Keratinocyte (primary cell): ENCODE results near the gene FUT7.

ENCODE experiments used
- CTCF ChIP-seq, 3 experiments: IDR thresholded peaks in 1 of 3; conservative IDR thresholded peaks in 1 of 3; optimal IDR thresholded peaks in 1 of 3; 2 replicates in 2 of 3; 3 replicates in 1 of 3; pipeline versions ENCODE3 to v1.5.1; 2011; ENCODE audit warnings: low read length in 3 of 3, mild to moderate bottlenecking in 3 of 3, moderate library complexity in 2 of 3, control low read depth in 1 of 3, inconsistent platforms in 1 of 3; ENCODE audit not compliant: insufficient read depth in 2 of 3; ENCODE audit errors: extremely low read depth in 1 of 3
- EZH2 ChIP-seq: IDR thresholded peaks from one replicate; pipeline ENCODE4 v1.6.1; 2012; ENCODE audit warnings: inconsistent platforms, mild to moderate bottlenecking, low read length, moderate library complexity

GRCh38 chr9:136990242-136990911 is 41.5 kb downstream of the FUT7 start:
- TF ChIP-seq CTCF (optimal IDR thresholded peaks at IDR 0.05 in 1 of 3, IDR thresholded peaks at IDR 0.05 in 1 of 3, conservative IDR thresholded peaks at IDR 0.05 in 1 of 3; ENCODE audit: extremely low read depth in 1 of 3, insufficient read depth in 2 of 3, low read length in 3 of 3) (no peak), EZH2 (no peak)
